Measurements from ENCODE around the gene OR6A2. TPM values are rescaled to one million over a fixed set of nuclear protein-coding genes. Genes with fewer than 3 reads are reported as not detected.

The OR6A2 gene
- total and polyA plus RNA-seq, 2 of the 4 experiments (the other 2 are of a cell fraction) = 0.07 to 0.72 TPM

- Histone ChIP-seq H2AK5ac (ENCODE audit: low read depth, low read length) (no peak overlapping the region), H3K23ac (ENCODE audit: low read depth, low read length) (no peak overlapping the region), H3K56ac (ENCODE audit: extremely low read depth, insufficient read depth, low read length) (no peak overlapping the region), H3K36me3 (ENCODE audit: control insufficient read depth, insufficient read depth, low read length) (no peaks in the 10 kb centered on the region), H3K9ac (ENCODE audit: low read depth, low read length) (no peak overlapping the region), H2BK20ac (ENCODE audit: low read depth, low read length) (no peak overlapping the region), H3K4me1 (ENCODE audit: control insufficient read depth, insufficient read depth, low read length) (no peaks in the 10 kb centered on the region), H2AK9ac (replicated peaks; ENCODE audit: low read depth, low read length, poor library complexity) (no peak overlapping the region), H3K4me2 (ENCODE audit: low read depth, low read length) (no peak overlapping the region), H4K5ac (ENCODE audit: low read depth, low read length) (no peak overlapping the region), H2BK5ac (ENCODE audit: low read depth, low read length, poor library complexity, severe bottlenecking) (no peak overlapping the region), H3K79me1 (ENCODE audit: low read depth in 1 of 2, low read length in 2 of 2) (no peaks in the 10 kb centered on the region), H3K14ac (replicated peaks; ENCODE audit: low read depth, low read length) (no peak overlapping the region), H2BK120ac (ENCODE audit: low read depth, low read length) (no peak overlapping the region), H4K8ac (ENCODE audit: low read depth in 2 of 2, low read length in 2 of 2) (no peak overlapping the region), H3K9me3 (ENCODE audit: control insufficient read depth, insufficient read depth, low read length) (no peaks in the 10 kb centered on the region), H4K91ac (ENCODE audit: insufficient read depth, low read depth, low read length) (no peak overlapping the region), H2BK15ac (ENCODE audit: low read depth, low read length) (no peak overlapping the region), H3K27me3 (ENCODE audit: control insufficient read depth, insufficient read depth, low read length) (peaks cover 2% of the 10 kb centered on the region; the same call in 1 of the 2 replicates), H3K9me1 (ENCODE audit: insufficient read depth, low read length) (no peaks in the 10 kb centered on the region), H3K18ac (ENCODE audit: low read depth, low read length) (no peak overlapping the region), H3K4ac (ENCODE audit: low read depth, low read length) (no peak overlapping the region), H2AFZ (replicated peaks; ENCODE audit: low read length, poor library complexity) (no peak overlapping the region), H3K27ac (ENCODE audit: insufficient read depth, low read length) (no peak overlapping the region), H4K20me1 (ENCODE audit: insufficient read depth, low read length) (no peaks in the 10 kb centered on the region), H3K4me3 (ENCODE audit: insufficient read depth, low read depth, low read length) (no peak overlapping the region)
- TF ChIP-seq RFX5 (IDR thresholded peaks at IDR 0.05; ENCODE audit: low read depth, low read length) (no peak), BHLHE40 (IDR thresholded peaks at IDR 0.05; ENCODE audit: low read depth, low read length) (no peak), CHD1 (IDR thresholded peaks at IDR 0.05; ENCODE audit: low read depth, low read length) (no peak)
- POLR2A ChIA-PET (ENCODE audit: unreplicated experiment) = no interaction called here
- in situ Hi-C loops (cut with MboI; ENCODE audit: low sequenced_read_pairs) = no loop called here
- dilution Hi-C loops (cut with HindIII; ENCODE audit: low sequenced_read_pairs, unreplicated experiment) = no loop called here
- no peak for ATAC-seq (ENCODE audit: low read depth)
- no TSS peak for BruUV-seq (replicated peaks)
- no peak for DNase-seq
- intact Hi-C loops (cut with micrococcal nuclease) = no loop called here
- CTCF ChIA-PET = interaction anchor here (2.2 to 2.5 kb wide), 2 partner anchors 9 to 10 kb away, joined by 9 to 17 read pairs; no protein-coding TSS in a partner anchor
- WGBS, 2 experiments (ENCODE audit: extremely low coverage in 2 of 2, insufficient read length in 1 of 2) = no CpG with 5 or more reads among the region's 1 CpG
These were observed 52.9 kb downstream of the OR6A2 start for GRCh38 chr11:6746626-6747025.

Measured in IMR-90 (cell line).